CD14-positive monocyte (primary cell): ENCODE measurements around the gene C10orf71. TPM values are rescaled to one million over a fixed set of nuclear protein-coding genes. Genes with fewer than 3 reads are reported as not detected.

Experiments
- DNase-seq, 3 donors: peaks; one replicate each; pipeline ENCODE4 v3.0.0-alpha.2; 2011 to 2022
- H2AFZ ChIP-seq: 2 replicates; pipeline ENCODE4 v1.6.0; 2012; ENCODE audit warnings: mild to moderate bottlenecking, low read depth, low read length, inconsistent platforms; ENCODE audit not compliant: insufficient read depth, poor library complexity, severe bottlenecking
- H3K27ac ChIP-seq, 2 donors: 1 replicate in 1 of 2; 2 replicates in 1 of 2; pipeline ENCODE4 v1.5.1; 2012 to 2013; ENCODE audit warnings: low read length in 2 of 2, control low read depth in 1 of 2, inconsistent platforms in 1 of 2, low read depth in 1 of 2, mild to moderate bottlenecking in 1 of 2
- H3K27me3 ChIP-seq, 2 donors: one replicate each; pipeline versions ENCODE4 v1.6.0 to v1.6.1; 2011 to 2013; ENCODE audit warnings: low read length in 2 of 2; ENCODE audit not compliant: control insufficient read depth in 2 of 2, insufficient read depth in 2 of 2
- H3K36me3 ChIP-seq, 2 donors: replicated peaks in 1 of 2; 1 replicate in 1 of 2; 2 replicates in 1 of 2; pipeline versions ENCODE4 v1.5.1 to v1.6.1; 2012 to 2013; ENCODE audit warnings: low read length in 2 of 2, control low read depth in 1 of 2, inconsistent platforms in 1 of 2, mild to moderate bottlenecking in 1 of 2; ENCODE audit not compliant: insufficient read depth in 2 of 2, control insufficient read depth in 1 of 2
- H3K4me1 ChIP-seq, 2 donors: 1 replicate in 1 of 2; 2 replicates in 1 of 2; pipeline versions ENCODE4 v1.5.1 to v1.6.1; 2012 to 2013; ENCODE audit warnings: low read length in 2 of 2, control low read depth in 1 of 2, inconsistent platforms in 1 of 2, mild to moderate bottlenecking in 1 of 2, moderate library complexity in 1 of 2; ENCODE audit not compliant: insufficient read depth in 2 of 2, control insufficient read depth in 1 of 2
- H3K4me2 ChIP-seq: replicated peaks from 2 replicates; pipeline ENCODE3; 2012; ENCODE audit warnings: low read length, moderate library complexity, mild to moderate bottlenecking; ENCODE audit not compliant: poor library complexity, severe bottlenecking; ENCODE audit errors: extremely low read depth
- H3K4me3 ChIP-seq, 3 experiments: fragments of 200-600 bp in 1 of 3; sonication (generic) in 1 of 3; replicated peaks in 1 of 3; 1 replicate in 2 of 3; 2 replicates in 1 of 3; pipeline ENCODE4 v1.5.1; 2011 to 2013; ENCODE audit warnings: low read length in 3 of 3, mild to moderate bottlenecking in 3 of 3, control low read depth in 2 of 3, low read depth in 2 of 3, inconsistent platforms in 1 of 3, moderate library complexity in 1 of 3
- H3K79me2 ChIP-seq: 2 replicates; pipeline ENCODE4 v1.6.0; 2012; ENCODE audit warnings: mild to moderate bottlenecking, control low read depth, inconsistent platforms, low read length, moderate library complexity; ENCODE audit not compliant: insufficient read depth
- H3K9ac ChIP-seq: 2 replicates; pipeline ENCODE4 v1.6.0; 2017; ENCODE audit warnings: low read length, mild to moderate bottlenecking; ENCODE audit not compliant: insufficient read depth, poor library complexity, severe bottlenecking
- H3K9me3 ChIP-seq, 2 donors: replicated peaks in 1 of 2; 1 replicate in 1 of 2; 2 replicates in 1 of 2; pipeline versions ENCODE4 v1.5.1 to v1.6.1; 2012 to 2013; ENCODE audit warnings: low read length in 2 of 2, control low read depth in 1 of 2; ENCODE audit not compliant: control insufficient read depth in 1 of 2, insufficient read depth in 1 of 2
- H4K20me1 ChIP-seq: 2 replicates; pipeline ENCODE4 v1.6.0; 2012; ENCODE audit warnings: mild to moderate bottlenecking, low read length, control low read depth, moderate library complexity; ENCODE audit not compliant: insufficient read depth
- H3K27ac Mint-ChIP-seq, 7 donors: one replicate each; pipeline ENCODE4 v1.8.0; 2020; ENCODE audit warnings: mild to moderate bottlenecking in 7 of 7, mixed read lengths in 7 of 7, moderate library complexity in 6 of 7, inconsistent platforms in 2 of 7
- H3K27me3 Mint-ChIP-seq, 3 donors: one replicate each; pipeline ENCODE4 v1.8.0; 2021 to 2022; ENCODE audit warnings: low read depth in 3 of 3, mild to moderate bottlenecking in 3 of 3, mixed read lengths in 3 of 3, moderate library complexity in 3 of 3, inconsistent platforms in 1 of 3
- H3K36me3 Mint-ChIP-seq, 2 donors: one replicate each; pipeline ENCODE4 v1.8.0; 2020; ENCODE audit warnings: mixed read lengths in 2 of 2, inconsistent platforms in 1 of 2, mild to moderate bottlenecking in 1 of 2
- H3K4me1 Mint-ChIP-seq: one replicate; pipeline ENCODE4 v1.8.0; 2020; ENCODE audit warnings: mild to moderate bottlenecking, mixed read lengths
- H3K4me3 Mint-ChIP-seq, 2 donors: one replicate each; pipeline ENCODE4 v1.8.0; 2020; ENCODE audit warnings: mild to moderate bottlenecking in 2 of 2, mixed read lengths in 2 of 2, moderate library complexity in 1 of 2
- H3K9me3 Mint-ChIP-seq, 7 donors: one replicate each; pipeline ENCODE4 v1.8.0; 2020 to 2022; ENCODE audit warnings: mixed read lengths in 7 of 7, mild to moderate bottlenecking in 6 of 7, moderate library complexity in 6 of 7, inconsistent platforms in 2 of 7
- WGBS: methylation state at CpG from one replicate; pipeline ENCODE4 v1.1.5; 2013; ENCODE audit warnings: missing lambda C conversion rate; ENCODE audit not compliant: insufficient coverage; 5-methylcytosine and 5-hydroxymethylcytosine counted together
- intact Hi-C, 2 donors: fragments of 100-400 bp; cut with micrococcal nuclease; formaldehyde crosslinking; loops; one replicate each; pipeline versions ENCODE4 v1.15.0 to v1.15.1; 2023
- polyA plus RNA-seq, 3 donors: library from polyadenylated mRNA; depleted of rRNA in 1 of 3; unstranded in 2 of 3; stranded (reverse) in 1 of 3; fragments of 300-500 nt in 2 of 3; fragments of >200 nt in 1 of 3; fragmentation: Illumina TruSeq in 2 of 3; gene quantifications; 1 replicate in 2 of 3; 2 replicates in 1 of 3; pipeline ENCODE4 v1.2.3, GENCODE V29; 2012 to 2021
- TF ChIP-seq, protein P1 (sequence below): fragments of 200-600 bp; IDR thresholded peaks from one replicate; pipeline ENCODE4 v1.8.0; 2022; ENCODE audit warnings: antibody characterized with exemption, mild to moderate bottlenecking

The C10orf71 gene
- polyA plus RNA-seq, 3 donors, result not detected

DNA sequence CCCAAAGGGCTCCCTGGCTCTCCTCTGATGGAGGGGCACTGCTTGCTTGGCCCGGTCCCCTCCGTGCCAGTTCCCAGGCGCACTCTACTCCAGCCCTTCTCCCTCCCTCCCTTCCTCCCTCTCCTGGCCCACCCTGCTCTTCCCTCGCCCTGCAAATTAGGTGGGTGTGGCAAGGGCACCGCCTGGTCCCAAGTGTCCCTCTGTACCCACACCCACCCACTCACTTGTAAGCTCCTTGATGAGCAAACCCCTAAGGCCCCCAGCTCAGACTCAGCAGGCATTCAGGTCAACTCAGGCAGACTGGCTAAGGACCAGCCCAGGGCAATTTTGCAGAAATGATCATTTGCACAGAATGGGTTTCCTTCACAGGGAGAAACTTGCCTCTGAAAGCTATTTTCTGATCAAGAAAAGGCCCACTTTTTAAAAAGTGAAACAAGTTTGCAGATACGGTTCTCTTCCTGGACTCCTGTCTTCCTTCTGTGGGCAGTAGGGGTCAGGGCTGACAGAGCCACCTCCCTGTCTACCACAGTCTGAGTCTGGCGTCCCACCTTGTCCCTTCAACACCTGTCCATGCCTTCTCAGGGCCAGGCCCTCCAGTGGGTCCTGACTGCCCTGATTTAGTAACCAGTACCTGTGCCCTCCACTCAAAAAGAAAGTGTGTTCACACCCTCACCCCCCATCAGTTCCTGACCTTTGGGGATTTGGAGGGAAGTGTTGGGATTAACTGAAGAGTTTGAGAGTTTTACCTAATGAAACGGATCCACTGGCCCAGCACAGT, 28.3 kb downstream of the C10orf71 start:
- Histone ChIP-seq H3K4me1 (peaks cover 10 to 27% of the 10 kb centered on the region in 2 donors), H2AFZ (no peak overlapping the region), H3K9ac (no peak overlapping the region), H3K27me3 (no peaks in the 10 kb centered on the region), H3K36me3 (no peaks in the 10 kb centered on the region), H3K9me3 (no peaks in the 10 kb centered on the region), H3K4me3 (no peak overlapping the region), H4K20me1 (no peaks in the 10 kb centered on the region), H3K79me2 (no peaks in the 10 kb centered on the region), H3K4me2 (no peak overlapping the region), H3K27ac (no peak overlapping the region)
- WGBS, result 90% methylated on average over 4 of the region's 8 CpGs
- peaks cover 4 to 21% (median 6%) of the 10 kb centered on the region in 3 donors for H3K27me3 Mint-ChIP-seq
- no peak overlapping the region for H3K27ac Mint-ChIP-seq
- no peaks in the 10 kb centered on the region for H3K36me3 Mint-ChIP-seq
- peak in 1 of 3 donors; percentile 1 for DNase-seq
- H3K4me1 Mint-ChIP-seq, result peaks cover 30% of the 10 kb centered on the region
- H3K4me3 Mint-ChIP-seq, result no peak overlapping the region
- peaks cover 0 to 2% (median 0%) of the 10 kb centered on the region in 7 donors for H3K9me3 Mint-ChIP-seq
- TF ChIP-seq, protein P1, sequence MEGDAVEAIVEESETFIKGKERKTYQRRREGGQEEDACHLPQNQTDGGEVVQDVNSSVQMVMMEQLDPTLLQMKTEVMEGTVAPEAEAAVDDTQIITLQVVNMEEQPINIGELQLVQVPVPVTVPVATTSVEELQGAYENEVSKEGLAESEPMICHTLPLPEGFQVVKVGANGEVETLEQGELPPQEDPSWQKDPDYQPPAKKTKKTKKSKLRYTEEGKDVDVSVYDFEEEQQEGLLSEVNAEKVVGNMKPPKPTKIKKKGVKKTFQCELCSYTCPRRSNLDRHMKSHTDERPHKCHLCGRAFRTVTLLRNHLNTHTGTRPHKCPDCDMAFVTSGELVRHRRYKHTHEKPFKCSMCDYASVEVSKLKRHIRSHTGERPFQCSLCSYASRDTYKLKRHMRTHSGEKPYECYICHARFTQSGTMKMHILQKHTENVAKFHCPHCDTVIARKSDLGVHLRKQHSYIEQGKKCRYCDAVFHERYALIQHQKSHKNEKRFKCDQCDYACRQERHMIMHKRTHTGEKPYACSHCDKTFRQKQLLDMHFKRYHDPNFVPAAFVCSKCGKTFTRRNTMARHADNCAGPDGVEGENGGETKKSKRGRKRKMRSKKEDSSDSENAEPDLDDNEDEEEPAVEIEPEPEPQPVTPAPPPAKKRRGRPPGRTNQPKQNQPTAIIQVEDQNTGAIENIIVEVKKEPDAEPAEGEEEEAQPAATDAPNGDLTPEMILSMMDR, result no peak
- intact Hi-C loops, result no loop called here

DNA sequence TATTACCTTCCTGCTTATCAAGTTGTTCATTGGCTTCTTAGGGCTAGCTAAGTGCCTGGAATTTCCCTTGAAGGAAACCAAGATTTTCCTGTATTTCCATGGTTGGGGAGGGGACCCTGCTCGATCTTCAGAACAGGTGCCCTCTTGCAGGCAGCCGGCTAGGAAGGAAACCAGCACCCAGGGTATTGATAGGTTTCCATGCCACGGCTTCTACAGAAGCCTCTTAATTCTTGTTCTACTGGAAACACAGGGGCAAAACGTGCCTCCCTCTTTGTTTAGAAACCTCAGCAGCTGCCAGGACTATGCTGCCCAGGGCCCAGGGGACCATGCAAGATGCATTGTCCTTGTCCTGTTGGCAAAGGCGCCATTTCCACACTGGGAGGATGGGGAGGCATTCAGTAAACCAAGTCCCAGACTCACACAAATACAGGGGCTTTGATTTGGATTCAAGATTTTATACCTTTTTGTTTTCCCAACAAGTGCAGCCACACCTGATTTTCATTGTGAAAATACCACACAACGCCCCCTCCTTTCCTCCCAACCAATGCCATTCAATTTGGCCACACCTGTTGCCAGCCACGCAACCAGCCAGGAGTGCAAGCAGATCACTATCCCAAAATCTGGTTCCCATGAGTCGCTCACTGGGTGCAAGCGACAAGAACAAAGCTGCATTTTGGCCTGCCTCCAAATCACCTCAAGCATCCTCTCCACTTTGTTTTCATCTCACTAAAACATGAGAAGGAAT, 29.6 kb downstream of the C10orf71 start:
- TF ChIP-seq, protein P1, result no peak
- 98% methylated on average over 6 of the region's 9 CpGs for WGBS
- Histone ChIP-seq H3K79me2 (no peaks in the 10 kb centered on the region), H2AFZ (no peak overlapping the region), H3K36me3 (no peaks in the 10 kb centered on the region), H3K27ac (no peak overlapping the region), H3K4me3 (no peak overlapping the region), H3K9ac (no peak overlapping the region), H3K9me3 (no peaks in the 10 kb centered on the region), H3K4me2 (no peak overlapping the region), H3K27me3 (no peaks in the 10 kb centered on the region), H3K4me1 (peaks cover 10 to 27% of the 10 kb centered on the region in 2 donors), H4K20me1 (no peaks in the 10 kb centered on the region)
- Mint-ChIP-seq H3K27ac (no peak overlapping the region), H3K36me3 (no peaks in the 10 kb centered on the region), H3K9me3 (peaks cover 0 to 3% (median 0%) of the 10 kb centered on the region in 7 donors), H3K27me3 (peaks cover 4 to 20% (median 5%) of the 10 kb centered on the region in 3 donors), H3K4me3 (no peak overlapping the region), H3K4me1 (peaks cover 23% of the 10 kb centered on the region)
- peak in 1 of 3 donors; percentile 0 for DNase-seq
- intact Hi-C loops, result no loop called here
